GM20000 (cell line): Measurements from ENCODE around the gene C20orf173.

Experiments used
- DNase-seq: peaks from one replicate; pipeline ENCODE4 v3.0.0; 2012; ENCODE audit warnings: low spot score
- TF ChIP-seq, protein P1 (sequence below): IDR thresholded peaks from 2 replicates; pipeline ENCODE4 v1.5.1; 2012; ENCODE audit warnings: mild to moderate bottlenecking, control low read depth; ENCODE audit errors: extremely low read depth, missing control alignments

The C20orf173 gene

DNA sequence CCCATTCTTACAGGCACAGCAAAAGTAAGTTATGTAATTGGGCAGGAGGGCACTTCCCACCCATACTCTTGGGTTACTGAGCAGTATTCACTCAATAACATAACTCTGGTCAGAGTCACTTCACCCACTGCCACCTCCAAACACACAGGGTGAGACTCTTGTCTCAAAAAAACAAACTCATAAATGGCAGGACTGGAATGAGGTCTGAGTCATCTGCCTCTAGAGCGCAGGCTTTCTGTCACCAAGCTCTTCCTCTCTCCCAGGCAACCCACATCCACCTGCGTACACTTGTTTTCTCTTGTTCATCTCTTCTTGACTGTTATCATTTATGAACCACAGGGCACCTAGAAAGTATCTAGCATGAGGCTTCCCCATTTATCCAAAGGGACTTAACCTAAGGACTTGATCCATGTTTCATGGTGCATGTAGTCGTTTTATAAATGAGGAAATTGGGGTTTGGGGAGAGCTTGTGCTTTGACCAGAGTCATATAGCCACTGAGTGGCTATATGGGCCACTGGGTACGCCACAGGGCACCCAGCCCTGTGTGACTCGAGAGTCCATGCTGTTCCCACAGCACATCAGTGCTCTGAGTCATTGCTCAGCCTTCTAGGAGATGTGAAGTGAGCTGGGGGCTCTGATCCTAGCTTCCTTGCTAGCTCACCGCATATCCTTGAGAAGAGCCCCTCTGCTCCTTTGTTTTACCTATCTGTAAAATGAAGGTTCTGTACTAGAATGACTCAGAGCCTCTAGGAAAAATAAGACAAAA lies 22.4 kb downstream of the C20orf173 start:
- DNase-seq, result no peak
- TF ChIP-seq, protein P1, sequence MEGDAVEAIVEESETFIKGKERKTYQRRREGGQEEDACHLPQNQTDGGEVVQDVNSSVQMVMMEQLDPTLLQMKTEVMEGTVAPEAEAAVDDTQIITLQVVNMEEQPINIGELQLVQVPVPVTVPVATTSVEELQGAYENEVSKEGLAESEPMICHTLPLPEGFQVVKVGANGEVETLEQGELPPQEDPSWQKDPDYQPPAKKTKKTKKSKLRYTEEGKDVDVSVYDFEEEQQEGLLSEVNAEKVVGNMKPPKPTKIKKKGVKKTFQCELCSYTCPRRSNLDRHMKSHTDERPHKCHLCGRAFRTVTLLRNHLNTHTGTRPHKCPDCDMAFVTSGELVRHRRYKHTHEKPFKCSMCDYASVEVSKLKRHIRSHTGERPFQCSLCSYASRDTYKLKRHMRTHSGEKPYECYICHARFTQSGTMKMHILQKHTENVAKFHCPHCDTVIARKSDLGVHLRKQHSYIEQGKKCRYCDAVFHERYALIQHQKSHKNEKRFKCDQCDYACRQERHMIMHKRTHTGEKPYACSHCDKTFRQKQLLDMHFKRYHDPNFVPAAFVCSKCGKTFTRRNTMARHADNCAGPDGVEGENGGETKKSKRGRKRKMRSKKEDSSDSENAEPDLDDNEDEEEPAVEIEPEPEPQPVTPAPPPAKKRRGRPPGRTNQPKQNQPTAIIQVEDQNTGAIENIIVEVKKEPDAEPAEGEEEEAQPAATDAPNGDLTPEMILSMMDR, result no peak

DNA sequence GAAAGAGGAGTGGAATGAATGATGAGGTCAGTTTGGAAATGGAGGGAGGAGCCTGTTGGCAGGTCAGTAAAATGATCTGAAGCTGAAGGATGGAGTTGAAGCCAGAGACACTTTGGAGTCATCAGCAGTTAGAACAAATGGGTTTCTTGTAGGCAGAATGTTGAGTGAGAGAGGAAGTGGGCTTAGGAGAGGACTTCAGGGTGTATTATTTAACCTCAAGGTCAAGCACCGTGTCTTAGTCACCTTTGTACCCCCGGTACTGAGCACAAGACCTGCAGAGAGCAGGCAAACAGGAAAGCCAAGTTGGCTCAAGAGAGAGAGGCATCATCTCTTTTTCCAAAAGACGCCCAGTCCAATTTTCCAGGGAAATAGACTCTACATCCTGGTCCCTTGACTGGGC lies 23.3 kb downstream of the C20orf173 start:
- TF ChIP-seq, protein P1, result no peak
- no peak for DNase-seq

DNA sequence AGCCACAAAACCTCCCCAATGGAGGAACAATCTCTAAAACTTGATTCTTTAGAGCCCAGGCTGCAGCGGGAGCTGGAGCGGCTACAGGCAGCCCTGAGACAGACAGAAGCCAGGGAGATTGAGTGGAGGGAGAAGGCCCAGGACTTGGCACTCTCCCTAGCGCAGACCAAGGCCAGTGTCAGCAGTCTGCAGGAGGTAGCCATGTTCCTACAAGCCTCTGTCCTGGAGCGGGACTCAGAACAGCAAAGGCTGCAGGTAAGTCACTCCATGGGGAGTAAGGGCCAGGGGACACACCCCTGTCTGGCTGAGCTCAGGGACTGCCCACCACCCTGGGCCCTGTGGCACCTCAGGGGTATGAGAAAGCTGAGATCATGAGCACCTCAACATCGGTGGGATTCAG lies 24.7 kb downstream of the C20orf173 start:
- no peak for DNase-seq
- TF ChIP-seq, protein P1, result no peak

DNA sequence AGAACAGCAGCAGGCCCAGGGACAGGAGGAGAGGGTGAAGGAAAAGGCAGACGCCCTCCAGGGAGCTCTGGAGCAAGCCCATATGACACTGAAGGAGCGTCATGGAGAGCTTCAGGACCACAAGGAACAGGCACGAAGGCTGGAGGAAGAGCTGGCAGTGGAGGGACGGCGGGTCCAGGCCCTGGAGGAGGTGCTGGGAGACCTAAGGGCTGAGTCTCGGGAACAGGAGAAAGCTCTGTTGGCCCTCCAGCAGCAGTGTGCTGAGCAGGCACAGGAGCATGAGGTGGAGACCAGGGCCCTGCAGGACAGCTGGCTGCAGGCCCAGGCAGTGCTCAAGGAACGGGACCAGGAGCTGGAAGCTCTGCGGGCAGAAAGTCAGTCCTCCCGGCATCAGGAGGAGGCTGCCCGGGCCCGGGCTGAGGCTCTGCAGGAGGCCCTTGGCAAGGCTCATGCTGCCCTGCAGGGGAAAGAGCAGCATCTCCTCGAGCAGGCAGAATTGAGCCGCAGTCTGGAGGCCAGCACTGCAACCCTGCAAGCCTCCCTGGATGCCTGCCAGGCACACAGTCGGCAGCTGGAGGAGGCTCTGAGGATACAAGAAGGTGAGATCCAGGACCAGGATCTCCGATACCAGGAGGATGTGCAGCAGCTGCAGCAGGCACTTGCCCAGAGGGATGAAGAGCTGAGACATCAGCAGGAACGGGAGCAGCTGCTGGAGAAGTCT lies 25.5 kb downstream of the C20orf173 start:
- DNase-seq, result no peak

DNA sequence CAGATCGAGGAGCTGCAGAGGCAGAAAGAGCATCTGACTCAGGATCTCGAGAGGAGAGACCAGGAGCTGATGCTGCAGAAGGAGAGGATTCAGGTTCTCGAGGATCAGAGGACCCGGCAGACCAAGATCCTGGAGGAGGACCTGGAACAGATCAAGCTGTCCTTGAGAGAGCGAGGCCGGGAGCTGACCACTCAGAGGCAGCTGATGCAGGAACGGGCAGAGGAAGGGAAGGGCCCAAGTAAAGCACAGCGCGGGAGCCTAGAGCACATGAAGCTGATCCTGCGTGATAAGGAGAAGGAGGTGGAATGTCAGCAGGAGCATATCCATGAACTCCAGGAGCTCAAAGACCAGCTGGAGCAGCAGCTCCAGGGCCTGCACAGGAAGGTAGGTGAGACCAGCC lies 26.2 kb downstream of the C20orf173 start:
- DNase-seq, result no peak
- TF ChIP-seq, protein P1, result no peak

More for the DNA sequence above, 25.5 kb downstream of the C20orf173 start:
- TF ChIP-seq, protein P1, result no peak

DNA sequence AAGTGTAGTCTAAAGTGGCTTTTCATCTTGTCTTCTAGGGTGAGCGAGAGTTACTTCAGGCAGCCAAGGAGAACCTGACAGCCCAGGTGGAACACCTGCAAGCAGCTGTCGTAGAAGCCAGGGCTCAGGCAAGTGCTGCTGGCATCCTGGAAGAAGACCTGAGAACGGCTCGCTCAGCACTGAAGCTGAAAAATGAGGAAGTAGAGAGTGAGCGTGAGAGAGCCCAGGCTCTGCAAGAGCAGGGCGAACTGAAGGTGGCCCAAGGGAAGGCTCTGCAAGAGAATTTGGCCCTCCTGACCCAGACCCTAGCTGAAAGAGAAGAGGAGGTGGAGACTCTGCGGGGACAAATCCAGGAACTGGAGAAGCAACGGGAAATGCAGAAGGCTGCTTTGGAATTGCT lies 27.1 kb downstream of the C20orf173 start:
- peak; percentile 67 for DNase-seq
- TF ChIP-seq, protein P1, result no peak

DNA sequence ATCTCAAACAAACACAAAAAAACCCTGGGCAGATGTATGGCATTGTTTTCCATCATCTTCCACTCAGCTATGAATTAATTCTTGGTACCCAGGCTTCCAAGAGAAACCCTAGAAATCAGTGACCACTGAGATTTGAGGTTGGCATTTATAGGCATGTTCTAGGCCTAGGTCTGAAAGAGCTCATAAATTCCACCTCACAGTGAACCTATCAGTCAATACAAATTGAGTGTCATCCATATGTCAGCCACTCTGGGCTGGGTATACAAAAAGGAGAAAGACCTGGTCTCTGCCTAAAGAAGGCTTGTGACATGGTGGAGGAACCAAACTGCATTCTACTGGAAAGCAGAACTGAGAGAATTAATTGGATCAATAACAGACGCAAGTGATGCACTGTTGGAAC lies 30.2 kb downstream of the C20orf173 start:
- TF ChIP-seq, protein P1, result no peak
- DNase-seq, result no peak
